Left colon (tissue), 2 donors: Measurements from ENCODE around the gene SLC25A14. TPM values are rescaled to one million over a fixed set of nuclear protein-coding genes. Genes with fewer than 3 reads are reported as not detected.
"Not testable (repeated sequence)": the region's sequence is repeated elsewhere in the genome, so short reads cannot be mapped to it uniquely, and the experiment has no call there.

Experiments used
- ATAC-seq: fragments of 200-7000 bp; cut with Tn5 transposase; one replicate; pipeline ENCODE4 v1.9.1; 2020; ENCODE audit warnings: mild to moderate bottlenecking, moderate library complexity
- DNase-seq, 2 donors: peaks; one replicate each; pipeline ENCODE4 v3.0.0-alpha.2; 2020
- intact Hi-C, 2 donors: fragments of 100-400 bp; cut with DNase I in 1 of 2; cut with micrococcal nuclease in 1 of 2; formaldehyde crosslinking; loops; one replicate each; pipeline versions ENCODE4 v1.11.2 to v1.14.0; 2022; cut with DNase I, micrococcal nuclease
- long read RNA-seq: library from polyadenylated mRNA; unstranded; transcript quantifications from one replicate; pipeline ENCODE4 v2.0.0, GENCODE V29; 2021
- total RNA-seq, 2 donors: library from RNA; stranded (reverse); fragmentation: NEBNext Ultra II Directional; extraction: Animal tissue kit (Norgen Biotek cat#: 25700); gene quantifications; one replicate each; pipeline ENCODE4 v1.2.1, GENCODE V29; 2021
- donor health status: DM: no; HTN: no; CAD: no.
- donor health status: DM: yes; HTN: yes; CAD: no.

The SLC25A14 gene, protein sequence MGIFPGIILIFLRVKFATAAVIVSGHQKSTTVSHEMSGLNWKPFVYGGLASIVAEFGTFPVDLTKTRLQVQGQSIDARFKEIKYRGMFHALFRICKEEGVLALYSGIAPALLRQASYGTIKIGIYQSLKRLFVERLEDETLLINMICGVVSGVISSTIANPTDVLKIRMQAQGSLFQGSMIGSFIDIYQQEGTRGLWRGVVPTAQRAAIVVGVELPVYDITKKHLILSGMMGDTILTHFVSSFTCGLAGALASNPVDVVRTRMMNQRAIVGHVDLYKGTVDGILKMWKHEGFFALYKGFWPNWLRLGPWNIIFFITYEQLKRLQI
- 1 to 10 TPM; 6.3 to 7.8 TPM for total RNA-seq
- long read RNA-seq, partial matches to known transcripts = 0 of 5 reads
- long read RNA-seq, other reads (novel, unspliced or antisense) = 3 of 5 reads

DNA sequence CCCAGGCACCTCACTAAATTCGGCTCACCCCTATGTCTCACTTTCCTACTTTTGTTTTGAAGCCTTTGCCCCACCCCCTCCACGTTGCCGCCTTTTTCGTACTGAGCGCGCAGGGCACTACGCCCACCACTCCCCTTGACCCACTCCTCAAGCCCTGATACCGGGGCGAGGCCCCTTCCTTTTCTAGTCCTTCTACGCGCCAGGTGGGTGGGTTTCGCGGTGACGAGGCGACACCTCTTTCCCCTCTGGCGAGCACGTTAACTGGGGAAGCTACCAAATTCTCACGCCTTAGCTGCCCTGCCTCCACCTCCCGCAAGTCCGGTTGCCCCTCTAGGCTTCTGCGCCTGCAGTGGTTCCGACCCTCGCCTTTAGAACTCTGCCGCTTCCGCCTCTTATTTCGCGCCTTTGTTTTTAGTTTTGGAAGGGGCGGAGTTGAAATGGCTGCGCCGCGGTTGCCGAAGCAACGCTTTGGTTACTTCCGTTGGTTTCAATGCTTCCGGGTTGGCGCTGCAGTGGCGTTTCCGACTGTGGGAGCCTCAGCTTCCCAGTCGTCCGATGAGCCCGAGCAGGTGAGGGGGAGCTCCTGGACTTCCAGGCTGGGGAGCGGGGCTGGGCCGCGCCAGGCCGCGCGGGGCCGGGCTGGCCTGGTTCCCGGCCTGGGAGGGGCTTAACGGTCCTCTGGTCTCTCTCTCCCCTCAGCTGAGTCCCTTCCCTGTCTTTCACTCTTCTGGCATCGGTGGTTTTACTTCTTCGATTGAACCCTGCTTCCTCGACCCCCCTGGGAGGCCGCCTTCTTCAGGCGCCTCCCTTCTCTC, at the start of gene SLC25A14:
SLC25A14 (plus strand) TSS at position 512 of the 815 bp plus-strand sequence. CDS start 360 bp downstream, outside the sequence.
- intact Hi-C loops = no loop called here
- DNase-seq (peak; percentile 71 to 81), ATAC-seq (peak; percentile 99)

DNA sequence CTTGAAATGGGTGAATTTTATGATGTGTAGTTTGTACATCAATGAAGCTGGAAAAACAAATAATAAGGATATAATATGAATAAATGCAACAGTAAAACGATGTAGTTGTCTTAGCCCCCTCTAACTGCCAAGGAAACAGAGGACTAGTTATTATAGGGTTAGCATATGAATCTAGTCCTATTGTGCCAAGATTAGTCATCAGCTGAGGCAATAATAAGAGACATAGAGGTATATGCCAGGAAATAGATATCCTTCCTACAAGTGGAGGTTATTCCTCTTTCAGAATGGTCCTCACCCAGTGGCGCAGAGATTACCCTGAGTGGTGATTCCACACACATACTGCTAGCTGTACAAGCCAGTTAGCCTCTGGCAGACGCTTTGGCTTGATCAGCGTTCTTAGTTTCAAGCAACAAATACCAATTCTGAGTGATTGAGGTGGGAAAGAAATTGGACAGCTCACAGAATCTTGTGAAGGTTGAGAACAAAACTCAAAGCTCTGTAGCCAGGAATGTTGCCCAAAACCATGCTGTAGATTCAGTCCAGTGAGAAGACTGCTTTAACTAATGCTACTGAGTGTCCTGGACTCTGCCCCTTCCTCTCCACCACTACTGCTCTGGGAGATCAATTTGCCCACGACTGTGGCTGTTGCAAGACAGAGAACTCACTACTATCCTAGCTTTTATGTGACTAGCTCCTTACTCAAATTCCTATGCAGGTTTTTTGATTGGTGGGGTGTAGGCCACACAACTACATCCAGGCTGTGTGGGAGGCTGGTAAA, 44.0 kb upstream of the SLC25A14 start:
- no peak for ATAC-seq
- intact Hi-C loops = no loop called here
- DNase-seq = no peak

DNA sequence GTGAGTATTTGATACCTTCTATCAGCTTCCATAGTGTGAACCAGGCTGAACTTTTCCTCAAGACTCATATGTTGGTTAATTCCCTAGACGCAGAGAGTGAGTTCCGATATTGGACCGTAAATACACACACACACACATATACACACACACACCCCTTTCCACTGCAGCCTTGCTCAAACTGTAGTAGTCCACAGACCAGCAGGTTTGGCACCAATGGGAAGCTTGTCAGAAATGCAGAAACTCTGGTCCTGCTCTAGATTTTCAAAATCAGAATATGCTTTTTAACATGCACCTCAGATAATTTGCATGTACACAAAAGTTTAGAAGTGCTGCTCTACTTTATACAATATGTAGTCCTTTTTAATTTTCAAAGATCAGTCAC, 43.4 kb upstream of the SLC25A14 start:
- ATAC-seq (no peak), DNase-seq (no peak)
- intact Hi-C loops = no loop called here

DNA sequence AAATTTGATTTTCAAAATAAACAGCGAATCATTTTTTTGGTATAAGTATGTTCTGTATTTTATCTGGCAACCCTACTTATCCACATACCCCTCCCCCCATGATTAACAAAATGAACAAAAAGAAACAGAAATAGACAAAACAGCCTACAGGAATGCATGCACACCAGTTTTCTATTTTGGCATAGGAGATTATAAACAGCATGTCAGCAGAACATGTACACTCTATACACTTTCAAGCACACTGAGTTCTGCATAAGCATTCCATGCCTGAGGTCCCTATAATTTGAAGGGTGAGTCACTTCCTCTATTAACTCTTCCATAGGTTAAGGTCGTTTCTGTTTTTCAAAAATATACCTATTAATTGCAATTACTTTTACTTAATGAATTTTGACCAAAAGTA, 43.0 kb upstream of the SLC25A14 start:
- intact Hi-C loops = no loop called here
- ATAC-seq = no peak
- no peak for DNase-seq

DNA sequence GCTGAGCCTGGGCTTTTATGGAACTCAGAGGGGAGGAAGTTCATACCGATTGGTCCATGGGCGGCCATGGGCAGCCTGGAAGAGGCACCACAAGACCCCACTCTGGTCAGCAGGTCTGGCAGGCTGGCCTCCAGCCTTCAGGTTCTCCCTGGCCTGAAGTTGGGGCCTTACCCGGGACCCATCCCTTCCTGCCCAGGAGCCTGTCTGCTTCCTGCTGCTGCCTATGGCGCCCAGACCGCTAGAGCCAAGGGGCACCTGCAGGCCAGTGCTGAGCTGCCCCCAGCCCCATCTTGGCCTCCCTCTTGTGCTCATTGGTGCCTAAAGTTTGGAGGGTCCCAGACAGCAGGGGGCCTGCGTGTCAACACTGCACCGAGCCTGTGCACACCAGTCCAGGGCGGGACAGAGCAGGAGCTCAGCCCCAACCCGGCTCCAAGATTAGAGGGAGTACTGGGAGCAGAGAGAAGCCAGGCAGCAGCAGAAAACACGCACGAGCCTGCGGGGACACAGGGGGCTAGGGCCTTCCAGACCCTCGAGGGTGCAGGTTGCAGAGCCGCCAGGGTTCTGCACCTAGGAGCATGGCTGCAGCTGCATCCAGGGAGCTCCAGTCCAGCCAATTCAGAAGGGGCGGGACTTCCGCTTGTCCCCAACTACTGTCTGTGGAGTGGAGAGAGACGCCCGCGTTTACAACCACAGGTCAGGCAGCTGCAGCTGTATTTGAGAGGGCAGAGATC, 40.3 kb upstream of the SLC25A14 start:
- ATAC-seq (peak; percentile 97), DNase-seq (peak; percentile 52 to 60)
- intact Hi-C loops = no loop called here

DNA sequence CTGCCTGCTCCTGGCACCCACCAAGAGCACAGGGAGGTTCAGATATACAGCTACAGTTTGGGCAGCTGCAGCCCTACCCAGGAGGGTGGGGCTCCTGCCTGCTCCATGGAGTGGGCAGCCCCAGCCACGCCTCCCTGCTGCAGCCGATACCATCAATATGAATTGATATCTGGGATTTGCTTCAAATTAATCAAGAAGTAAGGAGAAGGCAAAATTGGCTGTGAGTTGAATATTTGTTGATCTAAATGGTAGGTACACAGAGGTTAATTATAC, 39.8 kb upstream of the SLC25A14 start:
- ATAC-seq (no peak), DNase-seq (no peak)
- intact Hi-C loops = no loop called here

DNA sequence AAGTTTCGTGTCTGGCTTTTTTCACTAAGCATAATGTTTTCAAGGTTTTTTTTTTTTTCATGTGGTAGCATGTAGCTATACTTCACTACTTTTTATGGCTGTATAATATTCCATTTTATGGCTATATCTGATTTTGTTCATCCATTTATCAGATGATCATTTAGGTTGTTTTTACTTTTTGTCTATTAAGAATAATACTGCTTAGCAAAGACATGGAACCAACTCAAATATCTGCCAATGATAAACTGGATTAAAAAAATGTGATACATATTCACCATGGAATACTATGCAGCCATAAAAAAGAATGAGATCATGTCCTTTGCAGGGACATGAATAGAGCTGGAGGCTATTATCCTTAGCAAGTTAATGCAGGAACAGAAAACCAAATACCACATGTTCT, 38.3 kb upstream of the SLC25A14 start:
- intact Hi-C loops = no loop called here
- DNase-seq = no peak
- no peak for ATAC-seq

DNA sequence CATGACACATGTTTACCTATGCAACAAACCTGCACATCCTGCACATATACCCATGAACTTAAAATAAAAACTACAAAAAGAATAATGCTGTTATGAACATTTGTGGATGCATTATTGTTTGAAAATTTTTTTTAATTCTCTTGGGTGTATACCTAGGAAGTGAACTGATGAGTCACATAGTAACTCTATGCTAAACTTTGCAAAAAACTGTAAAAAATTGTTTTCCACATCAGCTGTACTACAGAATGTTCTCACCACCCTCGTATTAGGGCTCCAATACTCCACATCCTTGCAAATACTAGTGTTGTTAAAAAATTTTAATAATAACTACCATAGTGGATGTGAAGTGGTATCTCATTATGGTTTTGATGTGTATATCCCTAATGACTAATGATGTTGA, 37.7 kb upstream of the SLC25A14 start:
- intact Hi-C loops = no loop called here
- DNase-seq (no peak), ATAC-seq (no peak)

DNA sequence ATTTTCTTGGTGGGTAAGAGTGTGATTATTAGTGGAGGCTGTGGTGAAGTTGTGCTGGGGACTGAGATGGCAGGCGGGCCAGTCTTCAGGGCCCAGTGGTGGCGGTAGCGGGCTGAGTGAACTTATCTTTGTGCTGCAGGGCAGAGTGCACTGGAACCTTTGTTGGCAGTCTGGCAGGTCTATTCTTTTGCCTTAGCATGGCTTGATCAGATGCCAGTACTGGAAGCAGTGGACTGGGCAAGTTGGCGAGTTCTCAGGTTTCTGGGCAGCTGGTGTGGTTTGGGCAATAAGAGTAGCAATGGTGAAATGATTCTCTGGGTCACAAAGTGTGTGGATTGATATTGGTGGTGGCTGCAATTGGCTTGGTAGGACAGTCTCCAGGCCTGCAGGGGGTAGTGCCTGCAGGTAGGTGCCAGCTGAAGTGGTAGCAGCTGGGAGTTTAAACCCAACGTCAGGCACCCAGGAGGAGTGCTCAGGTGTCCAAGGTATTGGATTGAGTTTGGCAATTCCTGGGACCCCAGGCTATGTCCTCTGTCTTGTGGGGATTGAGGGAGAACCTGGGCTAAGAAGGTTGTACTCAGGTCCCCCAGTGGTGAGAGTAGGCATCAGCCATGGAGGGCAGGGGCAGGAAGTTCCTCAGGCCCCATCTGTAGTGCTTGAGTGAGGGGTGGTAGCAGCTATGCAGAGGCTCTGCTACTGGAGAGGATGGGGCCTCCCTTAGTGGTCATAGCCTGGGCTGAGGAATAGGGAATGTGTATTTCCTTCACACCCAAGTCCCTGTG, 34.9 kb upstream of the SLC25A14 start:
- DNase-seq (no peak), ATAC-seq (no peak)
- intact Hi-C loops = no loop called here

DNA sequence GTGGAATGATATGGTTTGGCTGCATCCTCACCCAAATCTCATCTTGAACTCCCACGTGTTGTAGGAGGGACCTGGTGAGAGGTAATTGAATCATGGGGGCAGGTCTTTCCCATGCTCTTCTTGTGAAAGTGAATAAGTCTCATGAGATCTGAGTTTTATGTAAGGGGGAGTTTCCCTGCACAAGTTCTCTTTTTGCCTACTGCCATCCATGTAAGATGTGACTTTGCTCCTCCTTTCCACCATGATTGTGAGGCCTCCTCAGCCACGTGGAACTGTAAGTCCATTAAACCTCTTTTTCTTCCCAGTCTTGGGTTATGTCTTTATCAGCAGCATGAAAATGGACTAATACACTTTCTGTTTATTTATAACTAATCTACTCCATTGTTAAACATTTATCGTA, 19.8 kb upstream of the SLC25A14 start:
- intact Hi-C loops, DNase-seq, ATAC-seq: not testable (repeated sequence)

DNA sequence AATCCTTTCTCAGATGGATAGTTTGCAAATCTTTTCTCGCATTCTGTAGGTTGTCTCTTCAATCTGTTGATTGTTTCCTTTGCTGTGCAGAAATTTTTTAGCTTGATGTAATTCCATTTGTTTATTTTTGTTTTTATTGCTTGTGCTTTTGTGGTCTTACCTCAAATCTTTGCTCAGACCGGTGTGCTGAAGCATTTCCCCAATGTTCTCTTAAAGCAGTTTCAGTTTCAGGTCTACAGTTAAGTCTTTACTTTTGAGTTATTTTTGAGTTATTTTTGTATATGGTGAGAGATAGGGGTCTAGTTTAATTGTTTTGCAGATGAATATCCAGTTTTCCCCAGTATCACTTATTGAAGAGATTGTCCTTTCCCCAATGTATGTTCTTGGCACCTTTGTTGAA, 18.2 kb upstream of the SLC25A14 start:
- no peak for DNase-seq
- no peak for ATAC-seq
- intact Hi-C loops = no loop called here

DNA sequence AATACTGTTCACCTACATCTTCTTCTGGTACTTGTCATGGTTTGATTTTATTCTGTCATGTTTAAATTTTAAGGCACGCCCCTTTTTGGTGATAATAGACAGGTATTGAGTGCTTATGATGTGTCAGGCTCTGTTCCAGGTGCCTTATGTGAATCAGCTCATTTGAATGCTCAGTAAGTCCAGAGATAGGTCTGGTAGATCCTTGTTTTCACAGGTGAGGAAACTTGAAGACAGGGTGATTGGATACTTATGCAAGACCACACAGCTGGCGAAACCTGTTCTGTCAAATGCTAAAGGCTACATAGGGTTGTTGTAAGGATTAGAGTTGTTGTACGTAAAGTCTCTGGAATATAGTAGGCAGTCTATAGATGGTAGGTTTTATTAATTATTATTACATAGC, 9.6 kb upstream of the SLC25A14 start:
- intact Hi-C loops = no loop called here
- no peak for ATAC-seq
- DNase-seq = no peak

DNA sequence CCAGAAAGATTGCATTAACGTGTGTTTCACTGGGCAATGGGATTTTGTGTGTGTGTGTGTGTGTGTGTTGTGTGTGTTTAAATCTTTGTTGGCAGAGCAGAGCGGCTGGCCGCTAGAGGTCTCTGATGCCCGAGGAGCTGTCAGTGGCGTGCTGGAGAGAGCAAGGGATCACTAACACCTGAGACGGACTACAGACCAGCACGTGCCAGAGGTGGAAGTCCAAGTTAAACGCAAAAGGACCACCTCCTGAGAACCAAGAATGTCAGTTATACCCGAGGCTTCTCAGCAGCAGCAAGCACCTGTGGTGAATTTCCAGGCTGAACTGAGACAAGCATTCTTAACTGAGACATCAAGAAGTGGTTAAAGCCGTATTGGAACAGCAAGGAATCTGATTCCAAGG, 9.0 kb upstream of the SLC25A14 start:
- ATAC-seq = peak; percentile 92

DNA sequence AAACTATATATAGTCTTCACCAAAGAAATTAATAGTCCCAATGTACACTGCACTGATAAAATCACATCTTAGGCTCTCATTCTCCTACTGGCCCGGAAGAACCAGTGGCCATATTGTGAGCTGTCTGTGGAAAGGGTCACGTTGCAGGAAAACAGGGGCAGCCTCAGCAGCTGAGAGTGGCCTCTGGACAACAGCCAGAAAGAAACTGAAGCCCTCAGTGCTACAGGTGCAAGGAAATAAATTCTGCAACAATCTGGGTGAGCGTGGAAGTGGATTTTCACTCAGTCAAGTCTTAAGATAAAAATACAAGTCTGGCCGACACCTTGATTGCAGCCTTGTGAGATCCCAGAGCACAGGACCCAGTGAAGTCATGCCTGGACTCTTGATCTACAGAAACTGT, 3.2 kb upstream of the SLC25A14 start:
- DNase-seq (no peak), ATAC-seq (no peak)
- intact Hi-C loops = no loop called here

More for the DNA sequence above, 9.0 kb upstream of the SLC25A14 start:
- peak; percentile 36 to 62 for DNase-seq
- intact Hi-C loops = no loop called here

DNA sequence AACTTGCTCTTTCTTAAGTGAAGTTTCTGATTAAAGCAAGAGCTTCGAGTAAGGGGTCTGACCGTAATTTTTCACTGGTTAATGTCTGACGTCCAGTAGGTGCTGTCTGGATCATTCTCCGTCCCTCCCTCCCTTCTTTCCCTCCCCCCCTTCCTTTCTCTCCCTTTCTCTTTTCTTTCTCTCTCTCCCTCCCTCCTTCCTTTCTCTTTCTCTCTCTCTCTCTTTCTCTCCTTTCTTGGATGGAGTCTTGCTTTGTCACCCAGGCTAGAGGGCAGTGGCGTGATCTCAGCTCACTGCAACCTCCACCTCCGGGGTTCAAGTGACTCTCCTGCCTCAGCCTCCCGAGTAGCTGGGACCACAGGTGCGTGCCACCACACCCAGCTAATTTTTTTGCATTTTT, 850 bp upstream of the SLC25A14 start:
- ATAC-seq, intact Hi-C loops, DNase-seq: not testable (repeated sequence)

DNA sequence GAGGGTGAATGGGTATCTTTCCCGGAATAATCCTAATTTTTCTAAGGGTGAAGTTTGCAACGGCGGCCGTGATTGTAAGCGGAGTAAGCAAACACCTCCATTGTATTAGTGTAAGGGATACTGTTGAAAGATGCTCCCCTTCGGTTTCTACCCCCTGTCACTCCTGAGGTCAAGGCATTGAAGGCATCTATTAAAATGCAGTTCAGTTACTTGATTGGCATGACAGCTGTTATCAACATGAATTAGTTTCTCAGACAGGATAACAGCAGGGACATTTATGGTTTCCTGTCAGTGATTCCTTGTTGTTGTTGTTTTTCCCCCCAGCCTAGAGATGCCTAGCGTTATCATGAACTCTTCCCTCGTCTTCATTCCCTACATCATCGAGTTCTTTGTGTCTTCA, 552 bp downstream of the SLC25A14 start:
- ATAC-seq (peak; percentile 18), DNase-seq (no peak)
- intact Hi-C loops = no loop called here

DNA sequence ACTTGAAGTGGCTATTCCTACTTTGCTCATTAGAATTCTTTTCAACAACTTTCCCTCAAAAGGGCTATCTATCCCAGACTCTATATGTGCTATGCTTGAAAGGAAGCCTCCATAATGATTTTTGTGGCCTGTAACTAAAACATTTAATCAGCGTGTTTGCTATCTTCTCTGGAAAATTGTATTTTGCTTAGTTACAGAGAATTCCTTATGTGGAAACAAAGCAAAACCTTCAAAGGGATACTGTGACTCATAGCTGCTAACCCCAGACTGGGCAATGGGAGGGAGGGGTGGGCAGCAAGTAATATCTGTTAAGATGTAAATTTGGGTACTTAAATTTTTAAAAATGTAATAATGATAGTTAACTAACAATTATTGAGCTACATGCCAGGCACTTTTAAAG, 3.7 kb downstream of the SLC25A14 start:
- ATAC-seq (no peak), DNase-seq (no peak)
- intact Hi-C loops = no loop called here

DNA sequence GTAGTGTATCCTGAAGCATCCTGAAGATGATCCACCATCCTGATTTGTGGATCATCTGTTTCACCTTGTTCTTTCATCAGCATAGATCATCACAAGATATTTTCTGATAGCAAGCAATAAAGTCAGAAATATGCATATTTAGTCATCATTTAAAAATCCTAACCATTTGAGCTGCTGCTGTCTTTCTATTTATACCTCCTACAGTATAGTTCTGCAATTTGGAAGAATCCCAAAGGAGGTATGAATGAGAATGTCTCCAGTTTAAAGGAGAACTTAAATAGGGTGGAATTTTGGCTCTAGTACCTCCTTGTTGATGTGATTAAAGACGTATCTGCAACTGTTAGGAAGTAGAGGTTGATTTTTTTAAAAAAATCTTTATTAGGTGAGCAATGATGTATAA, 7.6 kb downstream of the SLC25A14 start:
- DNase-seq = no peak
- intact Hi-C loops = no loop called here
- no peak for ATAC-seq
